ENCODE measurements around the gene CELF5.

Gene CELF5

GRCh38 chr19:3268763-3269162 lies 44.3 kb downstream of the CELF5 start:
- H3K36me3 ChIP-seq: no peaks in the 10 kb centered on the region
- TF ChIP-seq CTCF (IDR thresholded peaks at IDR 0.05; ENCODE audit: low read depth, low read length): no peak
- peaks cover 5% of the 10 kb centered on the region for H3K27me3 ChIP-seq (ENCODE audit: insufficient read depth, low read depth, severe bottlenecking)
- no peak overlapping the region for H3K4me3 ChIP-seq (ENCODE audit: low read depth, low read length)
- peaks cover 9% of the 10 kb centered on the region for H3K9me3 ChIP-seq (ENCODE audit: severe bottlenecking)
- H3K27ac ChIP-seq: no peak overlapping the region
- no peak for DNase-seq

GRCh38 chr19:3269916-3270671 lies 45.6 kb downstream of the CELF5 start:
- H3K4me3 ChIP-seq (ENCODE audit: low read depth, low read length): no peak overlapping the region
- H3K36me3 ChIP-seq: no peaks in the 10 kb centered on the region
- H3K9me3 ChIP-seq (ENCODE audit: severe bottlenecking): peaks cover 9% of the 10 kb centered on the region
- TF ChIP-seq CTCF (IDR thresholded peaks at IDR 0.05; ENCODE audit: low read depth, low read length): peak; percentile 34; the same call in 1 of the 2 replicates
- H3K27me3 ChIP-seq (ENCODE audit: insufficient read depth, low read depth, severe bottlenecking): peaks cover 5% of the 10 kb centered on the region
- peak; percentile 72 for DNase-seq
- no peak overlapping the region for H3K27ac ChIP-seq

- H3K4me3 ChIP-seq (ENCODE audit: low read depth, low read length): peak overlapping the region; percentile 23
- peaks cover 9% of the 10 kb centered on the region for H3K9me3 ChIP-seq (ENCODE audit: severe bottlenecking)
- TF ChIP-seq CTCF (IDR thresholded peaks at IDR 0.05; ENCODE audit: low read depth, low read length): no peak
- peak; percentile 47 for DNase-seq
- no peaks in the 10 kb centered on the region for H3K36me3 ChIP-seq
- peaks cover 5% of the 10 kb centered on the region for H3K27me3 ChIP-seq (ENCODE audit: insufficient read depth, low read depth, severe bottlenecking)
- H3K27ac ChIP-seq: no peak overlapping the region
These were observed 46.4 kb downstream of the CELF5 start for GRCh38 chr19:3270902-3271301.

GRCh38 chr19:3272401-3272931 lies 48.0 kb downstream of the CELF5 start:
- no peak for DNase-seq
- peaks cover 5% of the 10 kb centered on the region for H3K27me3 ChIP-seq (ENCODE audit: insufficient read depth, low read depth, severe bottlenecking)
- no peak overlapping the region for H3K4me3 ChIP-seq (ENCODE audit: low read depth, low read length)
- TF ChIP-seq CTCF (IDR thresholded peaks at IDR 0.05; ENCODE audit: low read depth, low read length): no peak
- peaks cover 9% of the 10 kb centered on the region for H3K9me3 ChIP-seq (ENCODE audit: severe bottlenecking)
- no peaks in the 10 kb centered on the region for H3K36me3 ChIP-seq
- no peak overlapping the region for H3K27ac ChIP-seq

GRCh38 chr19:3272952-3273351 lies 48.5 kb downstream of the CELF5 start:
- Histone ChIP-seq H3K27me3 (ENCODE audit: insufficient read depth, low read depth, severe bottlenecking) (peaks cover 5% of the 10 kb centered on the region), H3K9me3 (ENCODE audit: severe bottlenecking) (peaks cover 9% of the 10 kb centered on the region)
- TF ChIP-seq CTCF (IDR thresholded peaks at IDR 0.05; ENCODE audit: low read depth, low read length): no peak

More at GRCh38 chr19:3272952-3273351, 48.5 kb downstream of the CELF5 start:
- H3K27ac ChIP-seq: no peak overlapping the region
- DNase-seq: no peak
- no peak overlapping the region for H3K4me3 ChIP-seq (ENCODE audit: low read depth, low read length)
- no peaks in the 10 kb centered on the region for H3K36me3 ChIP-seq

Measured in WERI-Rb-1 (cell line).